GM10248 (cell line): ENCODE results near the gene CX3CL1.

Experiments
- CTCF ChIA-PET: fragments of 300-600 bp; sonication (Branson Sonifier 250); formaldehyde crosslinking; extraction: SDS; loops from one replicate; lab custom pipeline; 2021; ENCODE audit warnings: antibody characterized with exemption; lab: Yijun Ruan, JAX
- POLR2A ChIA-PET: fragments of 350-650 bp; sonication (Branson Sonifier 250); formaldehyde crosslinking; extraction: SDS; loops from one replicate; lab custom pipeline; 2020; ENCODE audit warnings: antibody characterized with exemption; lab: Yijun Ruan, JAX
- DNase-seq: peaks from one replicate; pipeline ENCODE4 v3.0.0; 2012; ENCODE audit errors: extremely low spot score
- CTCF ChIP-seq: IDR thresholded peaks from 2 replicates; pipeline ENCODE4 v1.5.1; 2012; ENCODE audit warnings: mild to moderate bottlenecking, low read depth; ENCODE audit errors: extremely low read depth, missing control alignments, control extremely low read depth

Gene CX3CL1

GRCh38 chr16:57422026-57422944 is 50.0 kb downstream of the CX3CL1 start:
- CTCF ChIA-PET, result interaction anchor here (1.0 to 17.8 kb wide), 16 partner anchors 9 to 456 kb away, joined by 3 to 454 read pairs (median 4); partner anchors contain the start of genes CIAPIN1, COQ9 and CX3CL1
- peak; percentile 43 for TF ChIP-seq CTCF

GRCh38 chr16:57423152-57423551 is 50.9 kb downstream of the CX3CL1 start:
- DNase-seq, result no peak
- ChIA-PET POLR2A (no interaction called here), CTCF (interaction anchor here (1.3 to 17.8 kb wide), 9 partner anchors 10 to 336 kb away, joined by 3 to 454 read pairs (median 4); partner anchors contain the start of genes CIAPIN1 and COQ9)
- TF ChIP-seq CTCF, result no peak

More at GRCh38 chr16:57422026-57422944, 50.0 kb downstream of the CX3CL1 start:
- DNase-seq, result no peak
- POLR2A ChIA-PET, result no interaction called here

GRCh38 chr16:57424583-57424982 is 52.3 kb downstream of the CX3CL1 start:
- no peak for TF ChIP-seq CTCF
- DNase-seq, result no peak
- ChIA-PET POLR2A (interaction anchor here (0.5 kb wide), 1 partner anchor 47 kb away, joined by 3 read pairs; no protein-coding TSS in a partner anchor), CTCF (interaction anchor here (1.4 to 17.8 kb wide), 4 partner anchors 7 to 120 kb away, joined by 4 to 454 read pairs (median 18); no protein-coding TSS in a partner anchor)

GRCh38 chr16:57426356-57426755 is 54.1 kb downstream of the CX3CL1 start:
- ChIA-PET CTCF (interaction anchor here (2.9 to 17.8 kb wide), 3 partner anchors 9 to 122 kb away, joined by 17 to 454 read pairs (median 18); no protein-coding TSS in a partner anchor), POLR2A (no interaction called here)
- TF ChIP-seq CTCF, result no peak
- DNase-seq, result no peak

- ChIA-PET POLR2A (no interaction called here), CTCF (interaction anchor here (2.9 to 17.8 kb wide), 3 partner anchors 10 to 123 kb away, joined by 17 to 454 read pairs (median 18); no protein-coding TSS in a partner anchor)
- no peak for TF ChIP-seq CTCF
- no peak for DNase-seq
Observed at GRCh38 chr16:57427307-57427706, 55.0 kb downstream of the CX3CL1 start.

- CTCF ChIA-PET, result no interaction called here
- DNase-seq, result no peak
- no peak for TF ChIP-seq CTCF
- POLR2A ChIA-PET, result no interaction called here
Observed at GRCh38 chr16:57427824-57428223, 55.5 kb downstream of the CX3CL1 start.
